Stomach (tissue), 4 donors: ENCODE data around the gene SLC35E3.

ENCODE experiments used
- EP300 ChIP-seq: sonication (generic); formaldehyde crosslinking; IDR thresholded peaks from one replicate; pipeline ENCODE4 v1.6.1; 2017; ENCODE audit warnings: antibody characterized with exemption
- POLR2A ChIP-seq, 4 donors: fragments of 450-650 bp; IDR thresholded peaks; one replicate each; pipeline ENCODE4 v1.6.1; 2016; ENCODE audit warnings: antibody characterized with exemption in 4 of 4, control low read depth in 2 of 4, mild to moderate bottlenecking in 1 of 4, moderate library complexity in 1 of 4
- POLR2AphosphoS5 ChIP-seq, 3 donors: sonication (generic); formaldehyde crosslinking; IDR thresholded peaks; one replicate each; pipeline ENCODE4 v1.6.1; 2016; ENCODE audit warnings: antibody characterized with exemption in 3 of 3
- TF ChIP-seq, protein P1 (sequence below), 7 experiments: fragments of 450-650 bp in 4 of 7; fragments of 200-600 bp in 3 of 7; sonication (generic) in 3 of 7; IDR thresholded peaks; one replicate each; pipeline ENCODE4 v1.5.1; 2016 to 2019; ENCODE audit warnings: antibody characterized with exemption in 7 of 7, control low read depth in 2 of 7, mild to moderate bottlenecking in 1 of 7

GRCh38 chr12:68788554-68789143 is 42.7 kb downstream of the SLC35E3 start:
- TF ChIP-seq, protein P1, sequence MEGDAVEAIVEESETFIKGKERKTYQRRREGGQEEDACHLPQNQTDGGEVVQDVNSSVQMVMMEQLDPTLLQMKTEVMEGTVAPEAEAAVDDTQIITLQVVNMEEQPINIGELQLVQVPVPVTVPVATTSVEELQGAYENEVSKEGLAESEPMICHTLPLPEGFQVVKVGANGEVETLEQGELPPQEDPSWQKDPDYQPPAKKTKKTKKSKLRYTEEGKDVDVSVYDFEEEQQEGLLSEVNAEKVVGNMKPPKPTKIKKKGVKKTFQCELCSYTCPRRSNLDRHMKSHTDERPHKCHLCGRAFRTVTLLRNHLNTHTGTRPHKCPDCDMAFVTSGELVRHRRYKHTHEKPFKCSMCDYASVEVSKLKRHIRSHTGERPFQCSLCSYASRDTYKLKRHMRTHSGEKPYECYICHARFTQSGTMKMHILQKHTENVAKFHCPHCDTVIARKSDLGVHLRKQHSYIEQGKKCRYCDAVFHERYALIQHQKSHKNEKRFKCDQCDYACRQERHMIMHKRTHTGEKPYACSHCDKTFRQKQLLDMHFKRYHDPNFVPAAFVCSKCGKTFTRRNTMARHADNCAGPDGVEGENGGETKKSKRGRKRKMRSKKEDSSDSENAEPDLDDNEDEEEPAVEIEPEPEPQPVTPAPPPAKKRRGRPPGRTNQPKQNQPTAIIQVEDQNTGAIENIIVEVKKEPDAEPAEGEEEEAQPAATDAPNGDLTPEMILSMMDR (IDR thresholded peaks at IDR 0.05) = no peak
- TF ChIP-seq POLR2AphosphoS5 (IDR thresholded peaks at IDR 0.05) (no peak), POLR2A (IDR thresholded peaks at IDR 0.05) (no peak), EP300 (no peak)
